ENCODE results near the gene SMIM38. TPM values are rescaled to one million over a fixed set of nuclear protein-coding genes. Genes with fewer than 3 reads are reported as not detected.

Gene SMIM38
- total RNA-seq, 4 donors from 2014 or later: 0.26 to 3.1 (median 0.31) TPM; not detected in 1

- H3K4me1 ChIP-seq: no peaks in the 10 kb centered on the region
- no peaks in the 10 kb centered on the region for H3K9me3 ChIP-seq
- H3K27me3 ChIP-seq: peaks cover 4% of the 10 kb centered on the region
- H3K27ac ChIP-seq: no peak overlapping the region
- no peaks in the 10 kb centered on the region for H3K36me3 ChIP-seq
- WGBS: 88% methylated on average over 16 of the region's 18 CpGs
- H3K4me3 ChIP-seq: no peak overlapping the region
- no peak for DNase-seq (ENCODE audit: low spot score in 2 of 2)
- no peak for TF ChIP-seq POLR2A (IDR thresholded peaks at IDR 0.05)
- TF ChIP-seq EP300 (IDR thresholded peaks at IDR 0.05): no peak
- no peak for TF ChIP-seq POLR2AphosphoS5 (IDR thresholded peaks at IDR 0.05)
- TF ChIP-seq CTCF (IDR thresholded peaks at IDR 0.05): no peak
Observed at GRCh38 chr11:69190796-69191536, 35.2 kb downstream of the SMIM38 start.

- no peaks in the 10 kb centered on the region for H3K36me3 ChIP-seq
- H3K4me3 ChIP-seq: no peak overlapping the region
- H3K27me3 ChIP-seq: peaks cover 8% of the 10 kb centered on the region
- 48% methylated on average over 14 of the region's 17 CpGs for whole genome bisulfite sequencing
- DNase-seq (ENCODE audit: low spot score in 2 of 2): no peak
- no peak for TF ChIP-seq POLR2A (IDR thresholded peaks at IDR 0.05)
- TF ChIP-seq EP300 (IDR thresholded peaks at IDR 0.05): no peak
- TF ChIP-seq CTCF (IDR thresholded peaks at IDR 0.05): no peak
- TF ChIP-seq POLR2AphosphoS5 (IDR thresholded peaks at IDR 0.05): no peak
- H3K27ac ChIP-seq: no peak overlapping the region
- no peaks in the 10 kb centered on the region for H3K4me1 ChIP-seq
- no peaks in the 10 kb centered on the region for H3K9me3 ChIP-seq
Observed at GRCh38 chr11:69192301-69192721, 36.6 kb downstream of the SMIM38 start.

- no peak overlapping the region for H3K4me3 ChIP-seq
- H3K27me3 ChIP-seq: peaks cover 4% of the 10 kb centered on the region
- TF ChIP-seq EP300 (IDR thresholded peaks at IDR 0.05) (no peak), POLR2A (IDR thresholded peaks at IDR 0.05) (no peak), CTCF (IDR thresholded peaks at IDR 0.05) (no peak), POLR2AphosphoS5 (IDR thresholded peaks at IDR 0.05) (no peak)
- no peak for DNase-seq (ENCODE audit: low spot score in 2 of 2)
- H3K27ac ChIP-seq: no peak overlapping the region
- WGBS: 76% methylated on average over 5 of the region's 5 CpGs
- no peaks in the 10 kb centered on the region for H3K36me3 ChIP-seq
- no peaks in the 10 kb centered on the region for H3K9me3 ChIP-seq
- H3K4me1 ChIP-seq: no peaks in the 10 kb centered on the region
Observed at GRCh38 chr11:69193151-69193550, 37.4 kb downstream of the SMIM38 start.

- Histone ChIP-seq H3K36me3 (no peaks in the 10 kb centered on the region), H3K27me3 (peaks cover 4% of the 10 kb centered on the region), H3K4me1 (no peaks in the 10 kb centered on the region), H3K9me3 (no peaks in the 10 kb centered on the region), H3K4me3 (no peak overlapping the region), H3K27ac (no peak overlapping the region)
- 54% methylated on average over 2 of the region's 2 CpGs for WGBS
- no peak for TF ChIP-seq EP300 (IDR thresholded peaks at IDR 0.05)
- TF ChIP-seq POLR2A (IDR thresholded peaks at IDR 0.05): no peak
- TF ChIP-seq POLR2AphosphoS5 (IDR thresholded peaks at IDR 0.05): no peak
- TF ChIP-seq CTCF (IDR thresholded peaks at IDR 0.05): no peak
- DNase-seq (ENCODE audit: low spot score in 2 of 2): no peak
Observed at GRCh38 chr11:69193629-69194028, 37.9 kb downstream of the SMIM38 start.

- peaks cover 4% of the 10 kb centered on the region for H3K27me3 ChIP-seq
- H3K27ac ChIP-seq: no peak overlapping the region
- H3K4me3 ChIP-seq: no peak overlapping the region
- TF ChIP-seq POLR2AphosphoS5 (IDR thresholded peaks at IDR 0.05) (no peak), POLR2A (IDR thresholded peaks at IDR 0.05) (no peak), EP300 (IDR thresholded peaks at IDR 0.05) (no peak), CTCF (IDR thresholded peaks at IDR 0.05) (no peak)
- DNase-seq (ENCODE audit: low spot score in 2 of 2): no peak
- 89% methylated on average over 1 of the region's 1 CpG for WGBS
- no peaks in the 10 kb centered on the region for H3K4me1 ChIP-seq
- no peaks in the 10 kb centered on the region for H3K36me3 ChIP-seq
- no peaks in the 10 kb centered on the region for H3K9me3 ChIP-seq
Observed at GRCh38 chr11:69194396-69194795, 38.7 kb downstream of the SMIM38 start.
